HG03095 (cell line): ENCODE measurements around the gene UBE2Q2.
A peak's percentile ranks its signal among the peaks of the same experiment; 100 is the strongest.
"Not testable (repeated sequence)": the region's sequence is repeated elsewhere in the genome, so short reads cannot be mapped to it uniquely, and the experiment has no call there.

Experiments used
- ATAC-seq: cut with Tn5 transposase; IDR thresholded peaks from one replicate; pipeline ENCODE4 v1.9.1; 2021; ENCODE audit warnings: moderate library complexity; ENCODE audit not compliant: unreplicated experiment

The UBE2Q2 gene

GRCh38 chr15:75823860-75824613 lies 19.2 kb upstream of the UBE2Q2 start:
- ATAC-seq = no peak

DNA sequence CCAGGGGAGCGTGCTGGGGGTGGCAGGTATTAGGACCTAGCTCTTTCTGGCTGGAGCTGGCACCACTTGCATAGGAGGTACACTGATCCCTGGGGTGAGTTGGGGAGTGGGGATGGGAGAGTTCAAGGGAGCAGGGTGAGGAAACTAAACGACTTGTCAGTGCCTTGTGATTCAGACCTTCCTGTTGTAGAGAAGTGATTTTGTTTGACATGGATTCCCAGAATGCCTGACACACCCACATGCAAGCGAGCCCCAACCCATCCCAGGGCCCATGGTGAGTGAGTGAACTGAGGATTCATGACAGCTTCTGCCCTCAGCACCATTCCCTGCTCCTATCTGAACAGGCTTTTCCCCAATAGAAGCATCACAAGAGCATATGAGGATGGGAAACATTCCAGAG lies 15.6 kb upstream of the UBE2Q2 start:
- ATAC-seq = no peak

DNA sequence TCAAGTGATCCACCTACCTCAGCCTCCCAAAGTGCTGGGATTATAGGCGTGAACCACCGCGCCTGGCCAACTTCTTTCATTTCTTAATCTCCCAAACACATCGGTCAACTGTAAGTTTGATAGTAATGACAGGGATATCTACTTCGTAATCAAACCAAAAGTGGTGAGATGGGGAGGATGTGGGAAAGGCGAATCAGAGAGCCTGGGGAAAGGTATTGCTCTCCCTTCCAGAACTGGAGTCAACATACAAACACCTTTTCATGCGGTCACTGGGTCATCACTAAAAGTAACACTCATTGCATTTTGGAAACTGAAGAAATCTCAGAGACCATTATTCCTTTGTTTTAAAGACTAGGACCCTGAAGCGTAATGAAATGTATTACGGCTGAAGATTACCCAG lies 14.8 kb upstream of the UBE2Q2 start:
- no peak for ATAC-seq

- ATAC-seq = no peak
Measured at GRCh38 chr15:75830910-75831805, 12.1 kb upstream of the UBE2Q2 start.

DNA sequence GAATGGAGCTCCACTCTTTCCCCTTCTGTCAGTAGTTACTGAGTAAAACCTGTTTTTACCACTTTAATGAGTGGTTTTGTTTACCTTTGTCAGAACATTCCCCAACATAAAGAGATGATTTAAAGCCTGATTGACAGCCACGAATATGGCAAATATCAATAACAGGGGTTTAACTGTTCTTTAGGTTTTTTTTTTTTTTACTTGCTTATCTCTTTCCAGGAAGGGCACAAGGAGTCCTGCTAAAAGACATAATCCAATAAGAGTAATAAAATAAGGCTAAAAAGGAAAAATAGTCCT lies 11.5 kb upstream of the UBE2Q2 start:
- ATAC-seq = no peak

DNA sequence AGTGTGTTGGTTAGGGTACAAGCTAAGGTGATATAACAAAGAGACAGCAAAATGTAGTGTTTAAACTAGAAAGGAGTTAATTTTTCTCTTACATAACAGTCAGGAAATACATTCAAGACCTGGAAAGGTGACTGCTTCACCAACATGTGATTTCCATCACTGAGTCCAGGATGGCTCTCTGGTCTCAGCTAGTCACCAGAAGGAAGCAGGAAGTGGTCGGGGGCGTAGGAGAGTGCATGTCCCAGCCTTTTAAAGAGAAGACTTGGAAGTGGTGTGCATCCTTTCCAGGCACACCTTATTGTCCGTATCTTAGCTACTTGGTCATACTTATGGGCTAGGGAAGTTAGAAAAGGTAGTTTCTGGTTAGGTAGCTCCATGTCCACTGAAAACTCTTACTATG lies 11.1 kb upstream of the UBE2Q2 start:
- ATAC-seq = no peak

GRCh38 chr15:75834021-75834420 lies 9.2 kb upstream of the UBE2Q2 start:
- ATAC-seq = no peak

GRCh38 chr15:75835990-75836958 lies 7.0 kb upstream of the UBE2Q2 start:
- ATAC-seq = no peak

GRCh38 chr15:75836959-75837334 lies 6.3 kb upstream of the UBE2Q2 start:
- peak; percentile 80 for ATAC-seq

GRCh38 chr15:75840659-75841058 lies 2.6 kb upstream of the UBE2Q2 start:
- ATAC-seq = no peak

- ATAC-seq = no peak
Measured at GRCh38 chr15:75841626-75842025, 1.6 kb upstream of the UBE2Q2 start.

- ATAC-seq = peak; percentile 32
Measured at GRCh38 chr15:75843678-75844581, 683 bp downstream of the UBE2Q2 start.

GRCh38 chr15:75844629-75845335 lies 1.5 kb downstream of the UBE2Q2 start:
- ATAC-seq = no peak

DNA sequence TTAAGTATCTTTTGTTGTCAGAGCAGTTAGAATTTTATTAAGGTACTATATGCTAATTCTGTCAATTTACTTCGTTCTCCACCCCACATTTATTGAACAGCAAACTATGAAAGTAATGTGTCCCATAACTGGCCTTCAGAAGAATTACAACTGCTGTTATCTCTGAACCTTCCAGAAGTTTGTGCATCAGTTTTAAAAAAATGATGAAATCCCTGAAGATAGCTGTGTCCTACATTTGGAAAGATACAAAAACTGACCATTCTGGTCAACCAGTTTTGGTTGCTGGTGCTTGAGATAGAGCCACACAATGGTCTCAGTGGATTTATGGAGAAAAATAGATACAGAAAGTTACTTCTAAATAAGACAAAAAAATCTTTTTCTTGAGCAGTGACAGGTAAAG lies 5.9 kb downstream of the UBE2Q2 start:
- ATAC-seq = no peak

DNA sequence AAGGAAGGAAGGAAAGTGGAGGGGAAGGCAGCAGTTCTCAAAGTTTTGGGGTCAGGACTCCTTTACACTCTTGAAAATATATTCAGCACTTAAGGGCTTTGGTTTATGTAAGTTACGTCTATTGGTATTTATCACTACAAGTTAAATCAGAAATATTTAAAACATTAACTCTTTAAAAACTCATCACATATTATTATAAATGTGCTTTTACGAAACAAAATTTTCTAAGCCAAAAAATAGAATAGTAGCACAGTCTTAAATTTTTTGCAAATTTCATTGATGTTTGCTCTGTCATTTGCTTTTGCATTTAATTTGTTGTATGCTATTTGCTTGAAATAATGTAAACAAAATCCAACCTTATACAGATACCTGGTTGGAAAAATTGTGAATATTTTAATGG lies 7.5 kb downstream of the UBE2Q2 start:
- ATAC-seq = no peak

DNA sequence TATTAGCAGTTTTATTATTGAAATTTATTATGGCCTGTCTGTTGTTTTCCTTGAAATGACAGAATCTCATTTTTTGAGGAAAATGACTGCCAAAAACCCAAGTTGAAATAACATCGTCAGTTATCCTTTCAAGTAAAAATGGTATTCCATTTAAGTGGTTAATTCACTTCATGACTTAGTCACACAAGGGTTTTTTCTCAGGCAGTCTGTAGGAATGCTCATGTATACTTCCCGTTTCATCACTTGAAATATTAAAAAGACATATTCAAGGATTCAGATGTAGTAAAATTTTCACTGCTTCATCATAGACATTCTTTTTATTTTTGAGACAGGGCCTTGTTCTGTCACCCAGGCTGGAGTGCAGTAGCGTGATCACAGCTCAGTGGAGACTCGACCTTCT lies 8.3 kb downstream of the UBE2Q2 start:
- ATAC-seq = not testable (repeated sequence)

DNA sequence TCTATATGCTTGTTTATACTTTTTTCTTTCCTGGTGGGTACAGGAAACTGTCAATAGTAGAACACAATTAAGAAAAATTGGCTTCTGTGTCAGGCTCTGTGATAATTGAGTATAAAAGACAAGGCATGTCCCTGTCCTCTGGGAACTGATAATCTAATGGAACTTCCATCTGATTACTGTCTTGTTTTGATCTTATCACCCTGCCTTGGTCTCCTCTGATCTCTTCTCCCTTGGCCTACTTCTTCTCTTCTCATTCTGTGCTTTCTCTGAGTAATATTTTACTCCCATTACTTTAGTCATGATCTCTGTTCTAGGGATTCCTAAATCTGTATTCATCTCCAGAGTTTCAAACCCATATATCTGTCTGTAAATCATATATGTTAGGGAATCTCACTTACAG lies 14.6 kb downstream of the UBE2Q2 start:
- ATAC-seq = no peak

- no peak for ATAC-seq
Measured at GRCh38 chr15:75861750-75862402, 18.6 kb downstream of the UBE2Q2 start.

GRCh38 chr15:75862796-75863195 lies 19.5 kb downstream of the UBE2Q2 start:
- ATAC-seq = no peak
